Mesenteric fat pad (tissue), 1 donor: ENCODE results near the gene DCPS. TPM values are rescaled to one million over a fixed set of nuclear protein-coding genes. Genes with fewer than 3 reads are reported as not detected.
A peak's percentile ranks its signal among the peaks of the same experiment; 100 is the strongest.
"Not testable (repeated sequence)": the region's sequence is repeated elsewhere in the genome, so short reads cannot be mapped to it uniquely, and the experiment has no call there.

Experiments used
- DNase-seq: peaks from one replicate; pipeline ENCODE4 v3.0.0-alpha.2; 2020; ENCODE audit warnings: low spot score
- total RNA-seq: library from RNA; stranded (reverse); fragmentation: NEBNext Ultra II Directional; extraction: Animal tissue kit (Norgen Biotek cat#: 25700); gene quantifications from one replicate; pipeline ENCODE4 v1.2.1, GENCODE V29; 2021
- donor health status: DM: yes; HTN: yes; CAD: no.

Gene DCPS
- total RNA-seq, 1 donor from 2014 or later, result 10.8 TPM

DNA sequence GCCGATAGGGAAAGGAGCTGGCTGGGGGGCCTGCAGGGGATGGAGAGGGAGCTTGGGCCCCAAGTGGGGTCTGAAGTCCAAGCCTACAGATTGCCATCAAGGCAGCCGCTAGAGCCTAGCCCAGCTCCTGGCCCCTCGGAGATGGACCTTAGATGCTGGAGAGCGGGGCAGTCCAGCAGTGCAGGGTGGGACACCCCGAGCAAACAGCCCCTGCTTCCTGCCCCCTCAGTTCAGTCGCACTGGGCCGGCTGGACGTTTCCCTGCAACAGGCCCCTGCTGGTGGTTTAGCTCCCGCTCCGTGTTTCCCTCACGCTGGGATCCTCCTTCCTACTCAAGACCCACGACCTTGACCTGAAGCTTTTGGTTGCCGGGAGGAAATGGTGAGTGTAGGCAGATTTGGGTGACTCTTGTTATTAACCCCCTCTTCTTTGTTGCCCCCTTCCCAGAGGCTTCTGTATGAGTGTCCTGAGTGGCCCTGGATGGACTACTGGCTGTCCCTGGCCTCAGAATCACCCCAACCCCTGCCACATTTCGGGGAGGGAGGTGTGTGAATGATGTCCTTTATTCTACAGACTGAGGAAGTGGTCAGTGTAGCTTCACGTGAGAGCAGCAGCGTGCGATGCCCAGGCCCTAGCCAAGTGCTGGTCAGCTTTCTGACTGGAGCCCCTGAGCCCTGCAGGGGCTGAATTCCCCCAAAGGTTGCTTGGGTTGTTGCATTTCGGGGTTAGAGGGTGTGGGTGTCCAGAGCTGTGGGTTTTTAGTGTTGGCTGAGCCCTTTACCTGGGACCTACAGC, 54.3 kb downstream of the DCPS start:
- no peak for DNase-seq

DNA sequence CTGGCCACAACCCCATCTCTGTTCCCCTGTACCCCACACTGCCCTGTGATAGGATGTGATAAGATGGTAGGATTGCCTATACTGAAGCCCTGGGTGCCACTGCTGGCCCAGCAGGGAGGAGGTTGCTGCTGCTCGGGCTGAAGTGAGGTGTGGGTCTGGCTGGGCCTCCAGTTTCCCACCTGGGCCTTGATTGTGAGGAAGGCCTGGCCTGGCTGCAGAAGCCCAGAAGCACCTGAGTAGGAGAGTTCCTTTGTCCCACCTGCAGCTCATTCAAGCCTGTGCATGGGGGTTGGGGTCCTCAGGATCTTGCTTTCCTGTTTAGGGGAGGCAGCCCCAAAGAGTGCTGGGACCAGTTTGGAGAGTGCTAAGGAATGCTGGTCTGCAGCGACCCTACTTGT, 54.9 kb downstream of the DCPS start:
- DNase-seq, result no peak

DNA sequence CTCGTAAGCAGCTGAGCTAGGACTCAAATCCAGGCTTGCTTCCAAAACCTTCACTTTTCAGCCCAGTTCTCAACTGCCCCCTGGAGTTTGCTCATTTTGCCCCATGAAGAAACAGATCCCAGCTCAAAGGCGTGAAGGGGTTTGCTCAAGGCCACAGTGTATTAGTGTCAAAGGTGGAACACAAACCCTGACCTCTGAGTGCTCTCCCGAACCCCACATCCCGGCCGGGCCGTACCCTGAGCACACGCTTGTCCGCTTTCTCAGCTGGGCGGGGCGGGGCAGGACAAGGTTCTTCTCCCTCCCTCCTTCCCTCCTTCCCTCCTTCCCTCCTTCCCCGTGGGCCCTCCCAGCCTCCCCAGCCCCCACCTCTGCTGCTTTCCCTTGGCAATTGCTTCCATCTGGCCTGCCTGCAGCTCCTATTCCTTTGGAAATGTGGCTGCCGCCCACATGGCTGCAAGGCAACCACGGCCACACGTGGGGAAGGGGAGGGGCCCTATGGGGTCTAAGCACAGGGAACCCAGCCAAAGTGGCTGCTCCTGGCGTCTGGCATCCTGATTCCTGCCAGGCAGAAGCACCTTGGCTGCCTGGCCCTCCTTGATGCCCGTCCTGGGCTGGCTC, 55.7 kb downstream of the DCPS start:
- DNase-seq, result no peak

DNA sequence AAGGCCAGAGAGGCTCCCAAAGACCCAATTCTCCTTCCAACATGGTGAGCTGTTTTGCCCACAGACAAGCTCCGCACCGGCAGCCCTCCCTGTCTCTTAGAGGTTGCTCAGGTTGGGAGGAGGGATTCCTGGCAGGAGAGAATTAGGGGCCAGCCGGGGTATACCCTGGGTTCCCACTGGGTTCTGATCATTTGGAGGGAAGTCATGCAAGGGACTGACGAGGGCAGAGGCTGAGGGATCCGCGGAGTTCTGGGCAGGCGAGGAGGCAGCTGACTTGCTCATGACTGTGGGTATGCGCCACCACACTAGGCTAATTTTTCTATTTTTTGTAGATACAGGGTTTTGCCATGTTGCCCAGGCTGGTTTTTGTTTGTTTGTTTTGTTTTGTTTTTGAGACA, 56.2 kb downstream of the DCPS start:
- no peak for DNase-seq

DNA sequence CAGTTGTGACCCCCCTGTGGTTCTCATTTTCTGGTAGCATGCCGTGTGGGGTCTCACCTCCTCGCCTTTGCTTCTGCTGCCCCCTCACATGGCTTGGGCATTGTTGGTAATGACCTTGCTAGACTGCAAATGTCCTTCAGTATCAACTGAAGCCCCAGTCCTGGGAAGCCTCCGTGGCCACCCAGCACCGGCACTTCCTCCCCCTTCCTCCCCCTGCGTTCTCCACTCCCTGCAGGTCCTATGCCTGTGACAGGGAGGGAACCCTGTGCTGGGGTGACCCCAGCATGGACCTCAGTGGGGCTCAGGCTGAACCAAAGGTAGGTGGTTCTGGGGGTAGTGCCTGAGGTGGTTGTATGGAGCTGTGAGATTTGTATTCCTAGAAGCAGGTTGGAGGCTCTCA, 57.5 kb downstream of the DCPS start:
- no peak for DNase-seq

DNA sequence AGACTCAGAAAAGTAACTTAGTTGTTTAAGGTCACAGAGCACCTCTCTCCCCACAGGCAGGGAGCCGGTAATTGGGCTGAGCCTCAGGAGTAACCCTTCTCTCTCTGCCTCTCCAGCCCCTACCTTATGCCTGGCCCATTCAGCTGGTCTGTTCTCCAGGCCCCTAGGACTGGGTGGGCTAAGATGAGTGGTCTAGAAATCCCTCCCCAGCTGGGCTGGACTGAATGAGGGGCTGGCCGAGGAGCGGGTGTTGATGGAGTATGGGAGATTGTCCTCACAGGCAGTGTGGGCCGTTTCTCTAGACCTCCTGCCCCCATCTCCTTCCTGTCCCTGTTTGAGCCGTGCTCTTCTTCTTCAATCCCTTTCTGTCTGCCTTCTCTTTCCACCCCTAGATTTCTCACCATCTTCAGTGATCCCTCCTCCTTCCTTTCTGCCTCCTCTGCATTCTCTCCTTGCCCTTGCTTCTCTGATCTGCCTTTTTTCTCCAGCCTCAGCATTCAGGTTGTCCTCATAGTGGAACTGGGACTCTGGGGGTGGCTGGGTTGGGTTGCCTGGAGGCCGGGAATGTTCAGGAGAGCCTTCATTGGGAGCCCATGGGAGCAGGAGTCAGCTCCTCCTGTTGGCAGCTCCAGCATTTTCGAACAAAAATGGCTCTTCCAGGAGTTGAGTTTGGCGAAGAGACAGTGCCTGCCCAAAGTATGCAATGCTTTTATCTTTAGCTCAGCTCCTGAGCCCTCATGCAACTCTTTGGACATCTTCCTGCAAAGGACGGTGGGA, 59.2 kb downstream of the DCPS start:
- peak; percentile 22 for DNase-seq

DNA sequence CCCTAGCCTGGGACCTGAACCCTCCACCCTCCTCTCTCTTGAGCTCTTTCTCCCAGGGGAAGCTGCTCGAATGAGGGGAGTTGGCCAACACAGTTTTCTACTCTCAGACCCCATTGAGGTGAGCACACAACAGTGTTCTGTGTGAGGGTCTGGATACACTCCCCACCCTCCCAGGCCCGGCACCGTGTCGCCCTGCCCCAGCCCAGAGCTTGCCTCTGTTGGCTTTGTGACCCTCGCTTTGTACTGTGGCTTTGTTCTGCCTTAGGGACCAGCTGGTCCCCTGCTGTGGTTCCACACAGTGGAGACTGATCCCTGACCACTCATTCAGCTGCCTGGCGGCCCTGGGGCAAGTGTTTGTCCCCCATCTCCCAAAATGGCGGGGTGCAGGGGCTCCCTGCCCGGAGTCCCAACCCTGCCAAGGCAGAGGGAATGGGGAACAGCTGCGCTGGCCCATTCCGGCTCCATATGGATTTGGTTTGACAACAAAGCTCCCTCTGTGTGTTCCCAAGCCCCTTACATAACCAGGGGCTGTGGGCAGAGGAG, 59.9 kb downstream of the DCPS start:
- no peak for DNase-seq

DNA sequence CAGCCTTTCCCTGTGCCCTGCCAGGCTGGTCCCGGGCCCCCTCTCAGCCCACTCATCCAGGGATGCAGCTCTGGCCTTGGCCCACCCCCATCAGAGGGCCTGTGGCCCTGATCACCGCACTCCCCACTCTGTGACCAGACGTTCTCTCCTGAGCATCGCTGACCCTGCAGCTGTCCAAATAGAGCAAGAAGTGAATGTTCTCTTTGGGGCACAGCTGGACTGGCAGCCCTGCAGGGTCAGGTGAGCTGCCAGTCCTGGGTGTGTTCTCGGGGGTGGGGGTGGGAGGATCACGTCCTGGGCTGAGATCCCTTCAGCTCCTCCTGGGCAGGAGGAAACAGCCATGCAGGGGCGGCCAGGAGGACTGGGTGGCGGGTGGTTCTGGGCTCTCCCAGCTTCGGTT, 60.9 kb downstream of the DCPS start:
- DNase-seq, result not testable (repeated sequence)

DNA sequence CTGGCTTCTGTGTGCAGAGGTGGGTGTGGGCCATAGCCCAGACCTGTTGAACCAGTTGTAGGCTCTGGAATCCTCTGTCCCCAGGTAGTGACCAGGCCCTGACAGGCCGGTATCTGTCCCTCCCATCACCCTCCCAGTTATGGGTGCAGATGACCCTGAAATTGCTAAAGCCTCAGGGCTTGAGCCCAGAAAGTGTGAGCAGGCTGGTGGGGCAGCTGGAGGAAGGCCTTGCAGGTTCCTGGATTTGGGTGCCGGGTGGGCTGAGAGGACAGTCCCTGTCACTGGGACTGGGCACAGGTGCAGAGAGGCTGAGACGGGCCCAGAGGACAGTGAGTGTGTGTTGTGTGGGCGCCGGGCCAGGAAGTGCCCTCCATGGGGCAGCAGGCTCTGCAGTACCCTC, 61.6 kb downstream of the DCPS start:
- DNase-seq, result peak; percentile 65

DNA sequence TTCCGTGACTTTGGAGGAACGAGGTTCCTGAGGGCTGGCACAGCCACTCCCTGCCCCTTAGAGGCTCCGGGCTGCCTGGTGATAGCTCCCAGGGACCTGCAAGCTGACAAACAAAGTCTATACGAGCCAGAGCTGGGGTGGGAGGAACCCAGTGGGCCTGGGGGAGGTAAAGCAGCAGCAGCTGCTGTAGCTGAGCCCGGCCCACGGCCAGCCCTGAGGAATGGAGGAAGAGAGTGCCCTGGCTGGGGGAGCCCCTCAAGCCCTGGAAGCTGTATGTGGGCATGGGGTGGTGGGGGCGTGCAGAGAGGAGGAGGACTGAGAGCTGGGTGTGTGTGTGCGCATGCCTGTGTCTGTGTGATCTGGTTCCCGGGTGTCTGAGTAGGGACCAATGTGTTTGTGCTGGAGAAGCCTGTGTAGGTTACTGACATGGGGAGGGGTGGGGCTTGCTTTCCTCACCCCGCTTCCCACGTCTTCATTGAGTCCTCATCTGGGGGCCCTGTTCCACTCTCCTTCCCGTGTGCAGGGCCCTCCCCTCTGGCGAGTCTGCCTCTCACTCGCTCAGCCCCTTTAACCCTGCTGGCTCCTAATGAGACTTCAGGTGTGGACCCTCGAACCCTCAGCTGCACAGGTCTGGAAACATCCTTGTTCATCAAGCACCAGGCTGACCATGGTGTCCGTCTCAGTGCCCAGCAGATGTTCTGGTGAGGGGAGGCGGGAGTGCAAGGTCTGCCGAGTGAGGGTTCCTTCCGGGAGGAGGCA, 62.4 kb downstream of the DCPS start:
- peak; percentile 87 for DNase-seq

DNA sequence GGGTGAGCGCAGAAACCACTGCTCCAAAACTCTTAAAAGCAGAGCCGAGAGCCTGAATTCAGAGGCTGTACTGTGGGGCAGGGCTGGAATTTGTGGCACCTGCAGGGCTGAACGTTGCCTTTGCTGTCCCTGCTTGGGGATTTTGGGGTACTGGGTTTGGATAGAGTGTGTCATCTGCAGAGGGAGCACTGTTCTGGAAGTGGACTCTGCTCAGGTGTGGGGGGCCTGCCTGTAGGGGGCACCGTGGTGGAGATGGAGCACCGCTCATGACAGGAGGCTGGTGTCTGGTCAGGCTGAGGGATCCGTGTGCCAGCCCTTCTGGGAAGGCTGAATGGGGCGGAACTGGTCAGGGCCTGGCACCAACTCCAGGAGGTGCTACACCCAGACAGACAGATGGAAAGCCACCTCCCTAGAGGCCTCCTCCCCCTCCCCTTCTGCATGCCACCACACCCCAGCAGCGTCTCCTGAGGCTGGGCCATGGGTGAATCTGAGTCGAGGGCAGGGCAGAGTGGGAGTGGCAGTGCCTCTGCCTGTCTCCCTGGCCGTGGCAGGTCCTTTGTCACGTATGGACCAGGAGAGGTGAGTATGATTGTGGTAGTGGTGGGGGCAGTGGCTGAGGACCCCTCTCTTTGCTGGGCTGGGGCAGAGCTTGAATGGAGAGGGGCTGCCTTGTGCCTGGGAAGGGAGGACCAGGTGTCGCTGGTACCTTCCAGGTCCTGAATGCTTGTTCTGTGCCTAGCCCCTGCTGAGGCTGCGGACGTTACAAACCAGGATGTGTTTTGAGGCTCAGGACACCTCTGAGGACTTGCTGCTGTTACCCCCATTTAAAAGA, 63.2 kb downstream of the DCPS start:
- peak; percentile 86 for DNase-seq

DNA sequence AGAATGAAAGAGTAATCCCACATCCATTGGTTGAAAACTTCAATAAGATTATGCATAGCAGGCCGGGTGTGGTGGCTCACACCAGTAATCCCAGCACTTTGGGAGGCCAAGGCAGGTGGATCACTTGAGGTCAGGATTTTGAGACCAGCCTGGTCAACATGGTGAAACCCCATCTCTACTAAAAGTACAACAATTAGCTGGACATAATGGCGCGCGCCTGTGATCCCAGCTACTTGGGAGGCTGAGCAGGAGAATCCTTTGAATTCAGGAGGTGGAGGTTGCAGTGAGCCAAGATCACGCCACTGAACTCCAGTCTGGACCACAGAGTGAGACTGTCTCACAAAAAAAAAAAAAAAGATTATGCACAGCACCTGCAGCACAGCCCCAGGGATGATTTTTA, 63.9 kb downstream of the DCPS start:
- not testable (repeated sequence) for DNase-seq

DNA sequence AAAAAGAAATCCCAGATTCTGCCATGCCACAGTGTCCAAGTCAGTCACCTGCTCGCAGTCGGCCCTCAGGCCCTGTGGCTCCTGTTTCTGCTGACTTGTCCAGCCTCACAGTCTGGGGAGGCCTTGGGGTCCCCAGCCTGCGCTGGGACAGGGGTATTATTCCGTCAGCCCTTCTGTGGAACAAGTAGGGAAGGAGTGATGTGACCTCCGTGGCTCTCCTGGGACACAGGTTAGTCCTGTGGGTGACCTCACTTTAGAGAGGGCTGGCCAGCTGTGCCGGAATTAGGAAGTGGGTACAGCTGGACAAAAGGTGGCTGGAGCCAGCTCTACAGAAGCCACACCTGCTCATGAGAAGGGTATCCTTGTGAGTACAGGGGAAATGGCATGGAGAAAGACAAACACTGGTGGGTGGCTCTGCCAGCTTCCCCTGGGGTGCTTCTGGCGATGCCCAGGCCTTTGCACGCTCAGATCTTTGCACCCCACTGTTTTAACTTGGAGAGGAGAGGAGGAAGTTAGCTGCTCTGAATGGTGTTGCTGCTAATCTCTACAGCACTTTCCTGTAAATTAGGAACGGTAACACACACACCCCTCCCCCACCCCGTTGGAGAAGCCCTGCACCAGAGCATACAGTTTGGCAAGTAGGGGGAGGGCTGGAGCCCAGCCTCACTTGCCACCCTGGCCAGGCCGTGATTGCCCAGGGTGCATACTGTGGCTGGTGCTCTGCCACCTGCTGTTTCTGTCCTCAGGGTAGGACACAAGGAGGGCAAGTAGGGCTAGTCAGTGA, 64.7 kb downstream of the DCPS start:
- peak; percentile 64 for DNase-seq

DNA sequence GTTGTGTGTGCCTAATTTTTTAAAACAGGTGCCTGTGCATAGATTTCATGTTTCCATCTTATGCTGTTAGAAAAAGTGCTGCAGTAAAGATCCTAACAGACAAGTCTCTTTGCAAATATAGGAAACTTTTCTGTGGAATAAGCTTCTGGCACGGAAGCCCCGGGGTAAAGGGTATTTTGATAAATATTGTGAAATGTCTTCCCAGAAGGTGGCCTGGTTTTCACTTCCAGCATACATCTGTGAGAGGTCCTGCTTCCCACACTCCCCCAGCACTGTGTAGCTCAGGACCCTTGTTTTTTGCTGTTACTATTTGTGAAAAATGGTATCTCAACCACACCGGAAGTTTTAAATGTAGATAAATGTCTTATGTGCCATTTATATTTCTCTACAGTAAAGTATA, 66.2 kb downstream of the DCPS start:
- no peak for DNase-seq

DNA sequence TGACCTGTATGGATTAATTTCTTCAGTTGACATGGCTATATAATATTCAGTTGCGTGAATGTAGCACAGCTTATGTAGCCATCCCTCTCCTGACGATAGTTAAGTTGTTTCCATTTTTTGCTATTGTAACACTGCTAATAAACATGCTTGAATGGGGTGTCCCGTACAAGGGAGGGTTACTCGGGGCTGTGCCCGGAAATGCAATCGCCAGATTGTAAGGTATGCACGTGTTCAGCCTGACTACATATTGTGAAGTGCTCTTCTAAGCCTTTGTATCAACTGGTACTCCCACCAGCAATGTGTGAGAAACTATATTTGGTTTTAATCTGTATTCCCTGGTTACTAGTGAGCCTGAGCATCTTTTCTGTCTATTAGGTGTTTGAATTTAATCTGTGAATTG, 67.7 kb downstream of the DCPS start:
- no peak for DNase-seq

DNA sequence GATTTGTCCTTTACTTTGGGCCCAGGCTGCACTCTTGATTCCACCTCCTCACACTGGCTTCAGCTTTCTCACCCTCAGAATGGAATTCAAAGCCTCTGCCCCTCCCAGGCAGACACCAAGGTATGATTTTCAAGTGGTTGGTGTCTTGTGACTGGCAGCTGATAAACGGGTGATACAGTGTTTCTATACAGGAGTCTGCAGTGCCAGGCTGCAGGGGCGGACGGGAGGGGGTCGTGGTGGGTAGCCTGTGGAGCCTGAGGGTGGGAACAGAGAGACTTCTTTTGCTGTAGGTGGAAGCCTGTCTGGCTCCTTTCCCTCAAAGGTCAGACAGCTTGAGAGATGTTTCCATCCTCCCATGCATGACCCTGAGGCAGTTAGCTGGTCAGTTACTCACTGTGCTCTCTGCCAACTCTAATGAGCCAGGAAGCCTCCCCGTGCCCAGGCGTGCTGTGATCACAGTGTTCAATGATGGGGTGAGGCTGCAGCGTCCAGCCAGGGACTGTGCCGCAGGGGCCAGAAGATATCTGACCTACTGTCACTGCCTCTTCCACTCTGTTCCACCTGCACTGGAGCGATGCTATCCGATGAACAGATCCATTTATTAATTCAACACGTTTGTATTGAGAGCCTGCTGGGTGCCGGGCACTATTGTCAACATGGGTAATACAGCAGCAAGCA, 69.7 kb downstream of the DCPS start:
- not testable (repeated sequence) for DNase-seq

DNA sequence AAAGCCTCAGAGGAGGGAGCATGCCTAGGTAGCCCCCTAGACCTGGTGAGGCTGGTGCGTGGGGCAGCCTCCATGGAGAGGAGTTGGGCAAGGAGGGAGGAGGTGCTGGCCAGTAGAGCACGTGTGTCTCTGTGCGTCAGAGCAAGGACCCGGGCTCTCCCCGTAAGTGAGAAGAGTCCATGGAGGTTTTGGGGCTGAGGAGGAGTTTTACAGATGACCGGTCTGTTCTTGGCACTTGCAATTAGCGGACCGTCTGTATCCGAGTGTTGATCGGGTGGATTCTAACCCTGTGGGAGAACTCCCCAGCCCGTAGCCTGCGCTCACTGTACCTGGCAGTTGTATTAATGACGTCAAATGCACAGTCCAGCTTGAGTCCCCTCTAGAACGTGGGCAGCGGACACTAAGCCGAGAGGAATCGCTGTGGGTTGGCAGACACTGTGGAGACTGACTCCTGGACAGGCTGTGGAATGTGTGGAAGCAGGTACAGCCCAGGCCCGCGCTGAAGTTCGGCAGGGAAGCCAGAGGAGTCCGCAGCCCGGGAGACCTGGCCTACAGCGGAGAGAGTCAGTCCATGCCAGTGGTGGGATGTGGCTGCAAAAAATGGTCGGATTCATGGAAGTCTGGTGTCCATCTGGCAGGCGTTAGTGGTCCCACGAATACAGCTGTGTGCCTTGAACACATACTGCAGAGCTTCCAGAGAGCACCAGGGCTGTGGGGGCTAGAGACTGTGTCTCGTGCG, 70.9 kb downstream of the DCPS start:
- not testable (repeated sequence) for DNase-seq

DNA sequence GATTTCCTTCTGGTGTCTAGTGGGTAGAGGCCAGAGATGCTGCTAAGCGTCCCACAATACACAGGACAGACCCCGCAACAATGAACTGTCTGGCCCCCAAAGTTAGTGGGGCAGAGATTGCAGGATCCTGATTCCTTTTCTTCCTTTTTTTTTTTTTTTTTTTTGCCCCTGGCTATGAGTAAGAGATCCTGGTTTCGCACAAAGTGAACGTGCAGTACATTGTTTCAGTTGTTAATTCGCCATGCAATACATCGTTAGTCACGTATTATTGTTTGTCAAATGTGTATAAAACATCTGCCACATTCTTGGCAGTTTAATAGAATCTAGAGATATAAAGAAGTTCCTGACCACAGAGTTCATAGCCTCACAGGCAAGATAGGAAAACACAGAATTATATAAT, 71.9 kb downstream of the DCPS start:
- peak; percentile 2 for DNase-seq
